Measurements from ENCODE around the gene PLXNB1.

Gene PLXNB1

DNA sequence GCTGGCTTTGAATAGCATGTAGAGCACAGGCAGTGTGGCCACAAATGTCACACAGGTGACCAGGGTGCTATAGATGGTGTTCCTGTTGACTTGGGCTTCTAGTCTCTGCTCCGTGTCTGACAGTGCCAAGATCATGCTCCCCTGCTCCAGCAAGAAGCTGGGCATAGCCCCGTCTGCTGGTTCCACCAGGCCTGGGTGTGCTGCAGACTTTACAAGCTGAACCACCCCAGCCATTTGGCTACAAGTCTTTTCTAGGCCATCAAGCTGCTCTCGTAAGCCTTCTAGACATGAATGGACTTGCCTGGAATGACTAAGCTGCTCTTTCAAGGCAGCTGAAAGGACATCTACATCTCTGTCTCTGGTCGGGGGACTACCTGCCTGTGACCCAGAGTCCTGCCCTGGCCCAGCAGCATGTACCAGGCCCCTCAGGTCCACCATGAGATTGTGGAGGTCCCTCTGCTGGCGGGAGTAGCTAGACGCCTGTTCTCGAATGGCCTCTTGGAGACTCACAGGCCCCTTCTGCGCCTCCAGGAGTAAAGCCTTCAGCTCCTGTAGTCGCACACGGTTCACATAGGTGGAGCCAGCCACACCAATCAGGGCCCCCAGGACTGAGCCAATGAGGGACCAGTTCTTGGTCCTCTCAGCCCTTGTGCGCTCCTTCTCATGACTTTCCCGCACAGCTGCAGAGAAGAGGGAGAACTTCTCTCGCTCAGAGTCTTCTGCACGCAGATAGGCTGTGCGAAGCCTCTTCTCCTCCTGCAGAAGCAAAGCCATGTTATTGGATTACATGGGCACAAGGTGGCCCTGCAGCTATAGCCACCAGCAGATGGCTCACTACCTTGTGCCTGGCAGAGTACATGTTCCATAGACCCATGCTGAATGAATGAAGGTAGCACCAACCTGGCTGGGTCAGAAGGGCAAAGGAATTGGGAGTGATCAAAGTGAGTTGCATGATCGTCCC, 2.8 kb upstream of the PLXNB1 start:
- DNase-seq, result no peak

DNA sequence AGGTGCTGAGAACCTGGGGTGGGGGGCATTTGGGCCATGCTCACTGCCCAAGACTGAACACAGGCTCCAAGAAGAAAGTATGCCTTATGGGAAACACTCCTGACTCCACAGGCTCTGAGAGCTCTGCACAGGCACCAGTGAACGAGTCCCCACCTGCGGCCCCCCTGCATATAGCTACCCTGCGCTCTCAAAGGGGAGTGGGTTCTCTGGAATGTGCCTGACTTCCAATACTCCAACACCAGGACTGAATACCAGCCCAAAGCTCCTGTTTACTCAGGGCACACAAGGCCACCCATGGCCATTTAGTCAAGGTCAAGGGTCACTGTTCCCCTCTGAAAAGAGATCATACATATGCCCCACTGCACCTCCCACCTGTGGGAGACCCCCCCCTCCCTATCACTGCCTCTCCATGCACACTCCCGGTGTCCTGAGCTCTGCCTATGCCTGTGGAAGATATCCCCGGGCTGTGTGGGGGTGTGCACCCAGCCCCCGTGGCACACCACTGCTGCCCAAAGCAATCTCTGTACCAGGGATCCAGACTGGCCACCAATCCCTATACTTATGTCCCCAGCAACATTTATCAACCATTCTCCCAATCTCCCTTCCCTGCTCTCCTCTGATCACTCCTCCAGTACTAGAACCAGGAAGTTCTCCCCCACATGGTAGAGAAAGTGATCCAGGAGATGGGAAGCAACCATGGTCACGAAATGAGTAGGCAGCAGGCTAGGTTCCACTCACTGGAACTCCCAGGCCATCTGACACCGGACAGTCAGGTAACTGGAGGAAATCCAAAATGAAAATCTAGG, 1.5 kb upstream of the PLXNB1 start:
- DNase-seq, result no peak

DNA sequence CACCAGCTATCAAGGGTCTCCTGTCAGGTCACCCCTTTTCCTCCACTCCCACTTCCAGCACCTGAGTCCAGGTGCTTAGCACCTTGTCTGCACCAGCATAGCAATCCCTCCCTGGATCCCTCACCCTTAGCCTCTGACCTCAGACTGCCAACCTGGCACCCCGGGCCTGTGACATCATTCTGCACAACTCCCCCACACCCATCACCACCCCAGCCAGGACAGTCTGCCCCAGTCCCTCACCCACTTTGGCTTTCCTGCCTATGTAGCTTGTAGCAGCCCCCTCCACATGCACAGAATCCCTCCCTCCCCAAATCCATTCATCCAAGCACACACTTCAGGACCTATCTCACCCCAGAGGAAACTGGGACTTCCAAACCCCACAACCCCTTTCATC, 819 bp upstream of the PLXNB1 start:
- no peak for DNase-seq

DNA sequence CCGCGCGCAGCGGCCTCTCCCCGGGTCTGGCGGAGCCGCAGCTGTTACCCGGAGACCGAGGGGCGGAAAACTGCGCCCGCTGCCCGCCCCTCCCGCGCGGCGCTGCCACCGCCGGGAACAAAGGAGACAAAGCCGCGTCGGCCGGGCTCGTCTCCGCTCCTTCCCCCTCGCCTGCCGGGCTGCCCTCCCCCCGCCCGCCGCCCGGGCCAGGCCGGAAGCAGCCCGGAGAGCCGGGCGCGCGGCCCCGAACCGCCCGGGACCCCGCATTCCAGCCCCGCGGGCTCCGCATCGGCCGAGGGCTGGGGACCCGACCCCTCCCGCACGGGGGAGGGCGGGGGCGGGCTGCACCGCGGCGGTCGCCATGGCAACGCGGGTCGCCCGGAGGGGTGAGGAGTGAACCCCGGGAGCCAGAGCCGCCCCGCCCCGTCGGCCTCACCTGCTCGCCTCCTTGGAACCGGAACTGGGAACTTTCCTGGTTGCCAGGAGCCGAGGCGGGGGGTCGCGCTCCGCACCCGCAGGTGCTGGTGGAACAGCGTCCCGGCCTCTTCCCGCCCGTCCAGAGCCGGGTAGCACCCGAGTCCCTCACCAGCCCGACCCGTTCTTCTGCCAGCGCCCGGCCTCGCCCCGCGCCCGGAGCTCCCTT, 448 bp downstream of the PLXNB1 start:
- peak; percentile 37 for DNase-seq

DNA sequence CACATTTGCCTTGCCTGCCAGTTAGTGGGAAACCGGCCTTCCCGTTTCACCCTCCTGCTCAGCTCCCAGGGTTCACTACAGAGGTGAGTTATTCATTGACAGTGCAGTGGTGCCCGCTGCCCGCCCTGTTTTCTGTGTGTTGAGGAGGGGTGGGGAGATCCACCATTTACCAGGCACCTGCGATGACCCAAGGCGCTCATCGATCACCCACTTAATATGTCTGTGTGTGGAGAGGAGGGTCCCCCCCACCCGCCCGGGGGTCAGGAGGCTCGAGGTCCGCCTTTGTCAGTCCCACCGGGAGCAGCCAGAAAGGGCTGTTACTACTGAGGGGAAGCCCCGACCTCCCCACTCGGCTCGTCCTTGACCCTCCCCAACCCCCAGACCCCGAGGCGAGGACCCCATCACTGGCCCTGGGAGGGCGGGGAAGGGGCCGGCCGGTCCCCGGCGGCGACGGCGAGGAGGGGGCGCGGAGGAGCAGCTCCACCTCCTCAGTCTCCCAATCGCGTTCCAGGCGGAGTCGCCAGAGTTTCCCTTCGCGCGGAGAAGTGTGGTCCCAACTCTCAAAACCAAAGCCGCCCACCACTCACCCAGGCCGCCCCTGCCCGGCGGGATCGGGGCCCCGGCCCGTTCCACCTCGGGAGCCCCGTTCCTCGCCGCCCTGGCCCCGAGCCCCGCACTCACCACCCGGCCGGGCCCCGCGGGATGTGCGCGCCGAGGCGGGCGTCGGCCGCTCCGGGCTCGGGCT, 1.1 kb downstream of the PLXNB1 start:
- DNase-seq, result no peak

DNA sequence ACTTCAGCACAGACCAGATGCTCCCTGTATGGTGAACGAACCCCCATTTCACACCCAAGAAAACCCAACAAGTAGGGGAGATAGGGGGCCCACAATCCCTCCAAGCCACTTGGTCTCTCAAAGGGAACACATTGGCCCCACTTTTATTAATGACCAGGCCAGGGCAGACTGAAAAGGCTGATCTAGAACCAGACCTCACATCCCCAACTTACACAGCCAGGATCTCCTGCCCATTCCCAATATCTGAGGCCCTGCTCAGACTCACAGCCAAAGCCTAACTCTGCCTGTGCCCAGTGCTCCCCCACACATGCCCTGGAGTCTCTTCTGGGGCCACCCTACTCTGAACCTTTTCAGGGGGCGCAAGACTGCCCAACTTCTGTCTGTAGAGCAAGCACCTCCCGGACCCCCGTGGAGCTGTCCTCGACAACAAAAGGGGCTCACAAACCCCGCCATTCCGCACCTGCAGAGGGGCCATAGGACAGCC, 1.8 kb downstream of the PLXNB1 start:
- DNase-seq, result no peak

DNA sequence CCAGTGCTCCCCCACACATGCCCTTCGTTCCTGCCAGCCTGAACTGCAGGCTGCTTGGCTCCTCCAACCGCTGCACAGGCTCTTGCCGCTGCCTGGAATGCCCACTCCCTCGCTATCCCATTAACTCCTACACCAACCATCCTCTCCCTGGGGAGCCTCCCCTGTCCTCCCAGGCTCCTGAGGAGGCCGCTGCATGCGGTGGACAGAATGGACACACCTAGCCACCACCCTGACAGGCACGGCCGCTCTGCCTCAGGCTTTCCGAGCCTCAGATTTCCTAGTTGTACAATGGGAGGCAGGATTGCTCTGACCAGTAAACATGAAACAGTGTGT, 2.3 kb downstream of the PLXNB1 start:
- DNase-seq, result no peak

DNA sequence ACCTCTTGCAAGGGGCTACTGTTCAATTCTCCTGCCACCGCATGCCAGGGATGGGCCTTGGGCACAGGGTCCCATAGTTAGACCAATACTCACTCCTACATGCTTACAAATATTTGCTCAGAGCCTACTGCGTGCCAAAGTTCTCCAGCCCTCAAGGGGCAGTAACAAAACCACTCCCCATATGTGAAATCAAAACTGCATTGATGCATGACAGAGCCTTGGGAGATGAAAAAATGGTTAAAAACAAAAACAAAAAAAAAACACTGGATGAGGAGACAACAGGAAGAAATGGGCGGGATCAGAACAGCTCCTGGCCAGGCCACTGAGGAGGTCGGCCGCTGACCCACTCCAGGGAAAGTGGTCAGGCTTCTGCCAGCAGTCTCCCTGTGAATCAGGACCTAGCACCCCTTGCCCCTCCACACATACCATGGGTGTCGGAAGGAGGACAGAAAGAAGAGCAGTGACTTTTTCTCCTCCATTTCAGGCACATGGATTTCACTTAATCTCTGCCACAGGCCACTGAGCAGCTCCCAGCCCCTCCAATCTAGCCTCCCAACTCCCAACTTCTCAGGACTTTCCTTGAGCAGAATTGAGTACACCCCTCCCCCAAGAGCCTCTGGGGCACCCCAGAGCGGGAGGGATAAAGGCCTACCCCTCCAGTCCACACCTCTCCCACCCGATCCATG, 2.8 kb downstream of the PLXNB1 start:
- DNase-seq, result peak; percentile 18

DNA sequence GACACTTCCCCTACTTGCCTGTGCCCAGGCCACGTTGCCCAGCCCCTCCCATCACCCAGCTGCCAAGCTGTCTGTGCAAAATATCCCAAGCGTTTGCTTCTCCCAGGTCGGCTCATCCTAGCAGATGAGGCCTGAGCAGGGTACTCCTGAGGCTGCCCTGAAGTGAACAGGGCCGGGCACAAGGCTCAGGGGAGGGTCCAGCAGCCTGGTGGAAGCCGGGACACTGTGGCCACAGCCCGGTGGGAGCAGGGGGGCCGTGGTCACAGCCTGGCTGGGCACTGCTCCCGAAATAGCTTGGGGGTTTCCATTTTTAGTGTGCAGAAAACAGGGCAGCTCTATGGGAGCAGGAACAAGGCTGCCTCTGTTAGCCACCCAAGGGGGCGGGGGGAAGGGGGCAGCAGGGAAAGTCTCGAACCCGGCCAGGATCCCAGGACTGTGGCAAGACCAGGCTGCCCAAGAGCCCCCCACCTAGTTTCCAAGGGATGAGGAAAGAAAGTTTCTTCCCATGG, 3.4 kb downstream of the PLXNB1 start:
- DNase-seq, result no peak

DNA sequence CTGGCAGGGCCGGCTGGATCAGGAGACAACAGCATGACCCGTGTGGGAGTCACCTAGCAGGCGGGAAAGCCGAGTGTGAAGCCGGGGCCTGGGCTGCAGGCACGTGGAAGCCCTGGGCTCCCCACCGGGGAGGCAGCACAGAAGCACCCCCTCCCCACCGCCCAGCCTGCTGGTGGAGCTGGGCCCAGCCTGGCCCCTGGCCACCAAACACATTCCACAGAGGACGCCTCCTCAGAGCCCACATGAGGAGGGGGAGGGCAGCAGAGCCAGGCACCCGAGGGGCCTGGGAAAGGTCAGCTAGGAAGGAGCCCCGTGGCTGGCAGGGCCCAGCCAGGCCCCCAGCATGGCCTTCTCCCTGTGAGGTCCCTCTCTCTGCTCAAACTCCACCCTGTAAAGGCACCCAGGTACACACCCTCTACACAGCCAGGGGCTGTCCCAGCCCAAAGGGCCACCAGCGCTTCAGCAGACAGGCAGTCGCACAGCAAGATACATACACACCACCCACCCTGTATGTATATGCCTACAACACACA, 4.5 kb downstream of the PLXNB1 start:
- DNase-seq, result no peak

DNA sequence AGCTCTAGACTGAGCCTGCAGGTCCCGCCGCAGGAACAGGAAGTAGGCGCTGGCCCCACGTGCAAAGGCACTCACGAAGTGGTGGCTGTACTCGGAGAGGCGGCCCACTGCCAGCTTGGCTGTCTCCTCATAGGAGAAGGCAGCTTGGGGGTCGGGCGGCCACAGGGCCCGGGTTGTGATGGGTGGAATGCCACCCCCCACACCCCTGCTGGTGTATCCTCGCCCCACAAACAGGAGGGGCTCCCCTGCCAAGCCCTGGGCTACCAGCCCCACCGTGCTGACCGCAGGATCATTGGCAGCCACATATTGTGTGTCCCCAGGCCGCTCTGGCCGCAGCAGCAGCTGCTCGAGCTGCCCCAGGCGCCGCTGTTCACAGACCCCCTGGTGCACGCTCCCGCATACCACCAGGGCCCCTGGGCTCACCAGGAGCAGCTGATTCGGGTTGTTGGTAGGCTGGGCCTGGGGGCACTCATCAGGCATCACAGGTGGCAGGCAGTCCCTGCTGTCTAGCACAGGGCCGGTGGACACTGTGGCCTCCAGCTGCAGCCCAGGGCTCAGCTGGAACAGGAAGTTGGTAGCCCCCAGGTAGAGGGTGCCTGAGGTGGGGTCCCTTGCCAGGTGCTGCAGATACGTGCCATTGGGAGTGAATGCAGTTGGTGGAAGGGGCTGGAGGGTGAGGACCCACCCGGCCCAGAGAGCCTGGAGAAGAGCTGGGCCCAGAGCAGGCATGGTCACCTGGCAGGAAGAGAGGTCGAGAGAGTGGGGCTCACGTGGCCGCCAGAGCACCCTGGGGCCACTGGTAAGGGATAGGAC, 5.8 kb downstream of the PLXNB1 start:
- DNase-seq, result no peak

DNA sequence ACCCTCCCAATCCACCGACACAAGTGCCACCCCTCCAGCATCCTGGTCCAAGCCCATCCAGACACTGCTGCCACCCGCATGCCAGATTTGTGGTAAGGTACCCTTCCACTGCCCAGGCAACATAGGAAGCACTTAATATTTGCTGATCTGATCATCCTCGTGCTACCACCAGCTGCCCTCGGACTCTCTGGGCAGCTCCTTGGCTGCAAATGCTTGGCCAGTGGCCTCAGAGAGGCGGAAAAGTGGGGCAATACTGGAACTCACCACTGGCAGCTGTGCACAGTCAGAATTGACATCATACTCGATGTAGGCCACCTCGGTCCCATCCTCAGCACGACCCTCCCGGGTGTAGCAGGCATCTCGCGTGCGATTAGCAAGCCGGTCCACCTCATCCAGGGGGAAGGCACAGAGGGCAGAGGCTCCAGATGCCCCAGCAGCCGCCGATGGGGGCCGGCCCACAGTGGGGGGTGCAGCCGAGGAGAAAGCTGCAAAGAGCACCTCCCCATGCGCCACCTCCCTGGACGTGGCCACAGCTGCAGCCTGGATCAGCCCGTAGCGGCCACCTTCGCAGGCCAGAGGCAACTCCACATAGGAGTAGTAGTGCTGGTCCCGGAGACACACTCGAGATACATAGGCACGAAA, 6.5 kb downstream of the PLXNB1 start:
- no peak for DNase-seq

DNA sequence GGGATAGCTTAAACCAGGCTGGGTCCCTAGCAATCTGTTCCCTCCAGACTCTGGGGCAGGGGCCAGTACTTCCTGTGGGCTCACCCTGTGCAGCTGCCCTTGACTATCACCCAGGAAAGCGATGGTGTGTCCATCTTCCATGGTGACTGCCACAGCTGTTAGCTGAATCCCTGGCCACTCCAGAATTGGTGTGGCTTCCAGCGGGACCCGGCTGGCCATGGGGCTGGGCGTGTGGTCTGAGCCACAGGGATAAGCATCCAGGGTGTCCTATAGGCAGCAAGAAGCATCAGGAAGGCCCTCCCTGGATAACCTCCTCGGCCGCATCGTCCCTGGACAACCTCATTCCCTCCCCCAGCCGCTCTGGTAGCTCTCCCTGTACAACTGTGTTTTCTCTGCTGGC, 7.2 kb downstream of the PLXNB1 start:
- no peak for DNase-seq

DNA sequence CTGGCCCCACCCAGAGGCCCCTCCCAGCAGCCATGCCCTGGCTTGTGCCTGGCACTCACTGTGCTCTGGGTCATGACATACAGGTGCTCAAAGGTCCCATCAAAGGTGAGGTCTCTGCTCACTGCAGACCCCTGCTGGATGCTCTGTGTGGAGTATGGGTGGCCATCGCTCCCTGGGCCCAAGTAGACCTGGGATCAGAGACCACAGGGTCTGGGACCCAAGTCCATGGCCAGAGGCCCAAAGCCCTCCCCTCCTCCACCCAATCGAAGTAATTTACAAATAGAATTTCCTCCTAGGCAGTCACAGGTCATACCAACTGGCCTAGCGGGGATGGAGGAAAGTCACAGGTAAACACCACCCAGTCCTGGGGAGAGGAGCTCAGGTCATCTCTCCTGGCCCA, 7.6 kb downstream of the PLXNB1 start:
- no peak for DNase-seq

DNA sequence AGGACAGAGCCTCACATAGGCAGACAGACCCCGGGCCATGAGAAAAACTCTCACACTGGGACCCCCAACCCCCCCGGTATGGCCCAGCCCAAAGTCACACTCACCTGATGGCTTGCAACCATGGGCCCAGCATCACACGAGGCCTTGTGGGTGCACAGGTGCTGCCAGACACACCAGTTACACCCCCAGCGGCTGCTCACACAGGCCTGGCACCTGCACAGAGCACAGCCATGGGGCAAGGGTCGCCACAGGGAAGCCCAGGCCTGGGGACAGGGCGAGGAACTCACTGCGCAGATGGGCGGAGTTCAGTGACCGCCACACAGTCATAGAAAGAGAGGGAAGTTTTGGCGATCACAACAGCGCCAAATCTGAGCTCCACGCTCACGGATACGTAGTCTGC, 9.3 kb downstream of the PLXNB1 start:
- no peak for DNase-seq

DNA sequence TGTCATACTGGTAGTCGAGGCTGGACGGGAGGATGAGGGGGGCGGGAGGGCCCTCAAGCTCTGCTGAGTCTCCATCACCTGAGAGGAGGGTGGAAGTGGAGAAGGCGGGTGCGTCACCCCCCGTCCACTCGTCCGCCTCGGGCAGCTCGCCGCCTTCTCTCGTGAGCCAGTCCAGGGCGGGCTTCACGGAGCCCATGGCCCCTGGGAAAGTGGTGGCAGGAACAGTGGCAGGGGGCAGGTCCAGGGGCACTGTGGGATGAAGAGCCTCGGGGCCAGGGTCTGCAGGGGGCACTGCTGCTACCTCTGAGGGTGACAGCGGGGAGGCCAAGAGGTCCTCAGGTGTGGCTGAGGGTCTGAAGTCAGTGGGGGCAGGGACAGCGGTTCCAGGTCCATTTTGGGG, 10.3 kb downstream of the PLXNB1 start:
- DNase-seq, result no peak

DNA sequence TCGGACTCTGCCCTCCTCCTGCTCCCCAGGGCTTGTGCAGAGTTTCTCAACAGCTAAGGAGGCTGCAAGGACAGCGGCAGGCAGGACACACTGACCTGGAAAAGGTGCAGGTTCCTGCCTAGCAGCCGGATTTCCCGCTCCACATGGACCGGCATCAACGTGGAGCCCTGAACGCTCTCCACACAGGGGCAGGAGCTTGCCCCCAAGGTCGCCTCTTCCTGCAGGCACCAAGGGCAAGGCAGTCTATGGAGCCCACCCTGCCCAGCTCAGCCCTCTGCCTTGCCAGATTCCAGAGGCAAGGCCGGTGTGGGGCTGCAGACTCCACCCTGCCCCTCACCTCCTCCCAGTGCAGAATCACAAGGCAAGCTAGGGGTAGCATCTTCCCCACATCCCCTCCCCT, 10.7 kb downstream of the PLXNB1 start:
- DNase-seq, result no peak

DNA sequence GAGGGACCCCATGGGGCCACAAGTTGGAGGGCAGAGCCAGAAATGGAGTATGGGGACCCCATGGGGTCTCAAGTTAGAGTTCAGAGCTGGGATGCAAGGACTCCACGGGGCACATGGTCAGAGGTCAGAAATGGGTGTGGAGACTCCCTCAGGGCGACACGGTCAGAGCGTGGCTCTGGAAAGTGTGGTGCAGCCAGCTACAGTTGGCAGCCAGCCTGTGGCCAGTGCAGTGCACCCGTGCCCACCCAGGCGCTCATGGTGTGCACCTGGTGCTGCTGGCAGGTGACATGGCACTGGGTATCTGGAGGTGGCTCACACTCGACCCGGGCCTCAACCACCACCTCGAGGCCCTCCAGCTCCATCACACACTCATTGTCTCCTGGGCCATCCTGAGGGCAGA, 11.2 kb downstream of the PLXNB1 start:
- no peak for DNase-seq

DNA sequence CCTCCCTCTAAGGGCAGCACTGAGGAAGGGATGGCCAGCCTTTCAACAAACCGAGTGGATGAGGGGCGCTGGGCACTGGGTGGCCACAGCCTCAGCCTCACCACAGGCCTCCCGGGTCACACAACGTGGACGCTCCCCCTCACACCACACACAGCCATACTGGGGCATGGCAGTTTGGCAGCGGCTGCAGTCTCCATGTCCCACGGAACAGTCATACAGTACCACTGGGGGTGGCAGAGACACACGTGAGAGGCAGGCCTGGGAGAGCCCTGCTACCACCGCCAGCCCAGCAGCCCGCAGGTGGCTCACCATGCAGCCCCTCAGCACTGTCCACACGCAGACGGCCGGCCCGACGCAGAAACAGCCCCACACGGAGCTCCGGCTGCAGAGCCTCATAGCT, 11.7 kb downstream of the PLXNB1 start:
- no peak for DNase-seq

DNA sequence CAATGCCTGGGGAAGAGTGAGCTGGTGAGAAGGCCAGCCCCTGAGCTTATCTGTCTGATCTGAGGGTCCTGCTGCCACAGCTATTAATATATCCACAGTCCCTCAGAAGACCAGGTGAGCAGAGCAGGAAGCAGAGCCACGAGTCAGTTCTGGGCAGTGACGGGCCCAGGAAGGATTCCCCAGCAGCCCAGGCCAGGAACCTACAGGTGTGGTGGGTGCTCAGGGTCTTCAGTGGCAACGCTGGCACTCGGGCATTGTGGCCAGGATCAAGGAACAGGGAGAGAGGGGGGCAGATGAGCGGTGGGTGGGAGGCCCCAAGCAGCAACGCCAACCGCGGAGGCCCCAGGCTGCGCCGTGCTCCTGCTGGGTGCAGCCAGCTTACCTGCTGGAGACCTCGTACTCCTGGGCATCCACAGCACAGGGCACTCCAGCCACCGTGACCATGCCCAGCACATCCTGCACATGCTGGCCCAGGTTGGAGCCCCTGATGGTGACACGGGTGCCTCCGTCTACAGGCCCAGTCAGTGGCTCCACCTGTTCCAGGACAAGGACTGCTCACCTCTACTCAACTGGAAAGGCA, 12.3 kb downstream of the PLXNB1 start:
- no peak for DNase-seq
